HG03558 (cell line): ENCODE results near the gene ANKRD60.

Source experiments
- ATAC-seq: cut with Tn5 transposase; IDR thresholded peaks from one replicate; pipeline ENCODE4 v1.9.1; 2021; ENCODE audit warnings: moderate number of reproducible peaks; ENCODE audit not compliant: unreplicated experiment; ENCODE audit errors: extremely low read depth

The ANKRD60 gene, protein sequence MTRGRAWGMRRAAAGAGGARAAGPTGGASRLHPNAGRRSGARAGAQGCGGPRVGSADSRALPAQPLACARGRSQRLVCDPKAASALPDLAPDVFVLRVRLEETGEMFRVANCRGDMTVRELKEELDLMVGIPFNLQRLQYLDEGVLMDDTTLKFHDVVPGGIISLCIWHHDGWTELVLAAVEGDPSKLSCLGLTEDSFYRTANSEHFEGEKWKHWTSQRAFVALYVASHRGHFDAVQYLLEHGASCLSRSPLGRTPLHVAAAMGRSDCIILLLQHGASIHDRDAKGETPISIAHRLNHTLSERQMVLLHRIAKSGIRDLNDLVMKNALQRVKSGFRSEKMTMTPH

DNA sequence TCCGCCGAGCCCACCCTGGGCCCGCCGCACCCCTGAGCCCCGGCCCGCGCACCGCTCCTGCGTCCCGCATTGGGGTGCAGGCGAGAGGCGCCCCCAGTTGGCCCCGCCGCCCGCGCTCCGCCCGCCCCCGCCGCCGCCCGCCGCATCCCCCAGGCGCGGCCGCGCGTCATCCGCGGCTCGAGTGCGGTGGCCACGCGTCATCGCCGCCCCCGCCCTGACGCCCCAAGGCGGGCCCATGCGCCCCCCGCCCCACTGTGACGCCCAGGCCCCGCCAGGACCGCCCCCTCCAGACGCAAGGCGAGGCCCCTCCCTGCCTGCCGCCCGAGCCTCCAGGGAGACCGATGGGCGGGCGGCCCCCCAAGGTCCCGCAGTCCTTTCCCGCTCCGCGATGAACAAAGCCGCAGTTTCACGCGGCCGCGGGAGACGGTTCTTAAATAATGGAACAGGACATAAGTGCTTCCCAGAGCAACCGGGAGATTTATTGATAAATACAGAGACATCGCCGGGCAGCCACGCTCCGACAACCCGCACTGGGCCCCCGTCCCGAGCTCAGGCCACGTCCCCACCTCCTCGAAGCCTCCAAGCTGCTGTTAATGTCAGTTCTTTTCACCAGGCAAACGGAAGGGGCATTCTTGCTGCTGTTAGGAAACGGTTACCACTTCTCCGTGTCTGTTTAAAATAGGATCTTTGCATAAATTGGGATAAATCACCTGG is at the start of gene ANKRD60:
TSS of gene ANKRD60 (minus strand) at position 170 of the 714 bp plus-strand sequence. CDS start at position 170, 0 bp downstream.
- no peak for ATAC-seq

DNA sequence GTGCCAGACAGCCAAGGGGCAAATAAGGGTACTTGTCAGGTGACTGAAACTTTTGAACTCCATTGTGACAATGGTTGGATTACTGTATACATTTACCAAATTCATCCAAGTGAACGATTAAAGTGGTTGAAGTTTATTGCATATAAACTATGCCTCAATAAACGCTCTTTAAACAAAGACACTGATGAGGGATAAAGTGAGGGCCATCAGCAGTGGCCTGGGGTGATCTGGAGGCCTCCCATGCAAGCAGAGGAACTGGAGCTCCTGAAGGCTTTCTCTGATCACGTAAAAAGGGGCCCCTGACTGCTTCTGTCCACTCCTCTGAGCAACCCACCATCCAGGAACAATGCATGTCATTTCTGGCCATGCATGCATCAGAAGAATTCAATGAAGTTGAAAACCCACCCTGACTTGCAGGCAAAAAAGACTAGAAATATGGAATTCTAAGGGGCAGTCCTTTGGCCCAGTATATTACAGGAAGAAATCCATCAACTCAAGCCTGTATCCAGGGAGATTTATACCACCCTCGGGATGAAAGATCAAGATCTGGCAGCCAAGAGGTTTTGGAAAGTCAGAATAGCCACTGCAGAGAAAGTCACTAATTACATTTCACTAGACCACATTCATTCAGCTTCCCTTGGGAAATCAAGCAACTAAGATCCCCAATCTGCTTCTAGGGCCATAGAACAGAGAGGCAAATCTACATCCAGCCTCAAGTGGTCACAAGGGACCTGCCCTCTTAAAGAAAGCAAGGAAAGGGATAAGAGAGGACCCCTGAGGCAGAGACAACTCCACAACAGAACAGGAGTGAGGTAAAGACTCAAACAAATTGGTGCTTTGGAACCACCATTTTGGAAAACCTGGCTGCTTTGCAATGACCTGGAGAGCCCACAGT is 49.4 kb upstream of the ANKRD60 start:
- no peak for ATAC-seq

DNA sequence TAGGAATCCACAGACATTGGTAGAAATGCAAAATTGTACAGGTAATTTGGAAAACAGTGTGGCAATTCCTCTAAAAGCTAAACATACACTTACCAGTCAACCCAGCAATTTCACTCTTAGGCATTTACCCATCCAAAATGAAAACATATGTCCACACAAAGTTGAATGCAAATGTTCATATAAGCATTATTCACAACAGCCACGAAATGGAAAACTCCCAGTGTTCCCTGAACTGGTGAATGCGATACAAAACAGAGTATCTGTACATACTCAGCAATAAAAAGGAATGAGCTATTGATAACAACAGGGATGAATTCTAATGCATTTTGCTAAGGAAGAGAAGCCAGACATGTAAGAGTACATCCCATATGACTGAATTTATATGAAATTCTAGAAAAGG is 48.7 kb upstream of the ANKRD60 start:
- no peak for ATAC-seq

DNA sequence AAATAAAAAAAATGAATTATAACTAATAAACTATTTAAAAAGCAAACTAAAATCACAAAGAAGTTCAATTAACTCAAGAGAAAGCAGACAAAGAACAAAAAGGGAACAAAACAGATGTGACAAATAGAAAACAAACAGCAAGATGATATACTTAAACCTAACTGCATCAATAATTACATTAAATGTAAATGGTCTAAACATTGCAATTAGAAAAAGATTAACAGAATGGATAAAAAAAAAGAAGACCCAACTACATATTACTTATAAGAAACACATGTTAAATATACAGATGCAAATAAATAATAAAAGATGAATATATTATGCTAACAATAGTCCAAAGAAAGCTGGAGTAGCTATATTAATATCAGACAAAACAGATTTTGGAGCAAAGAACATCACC is 45.9 kb upstream of the ANKRD60 start:
- ATAC-seq = no peak

DNA sequence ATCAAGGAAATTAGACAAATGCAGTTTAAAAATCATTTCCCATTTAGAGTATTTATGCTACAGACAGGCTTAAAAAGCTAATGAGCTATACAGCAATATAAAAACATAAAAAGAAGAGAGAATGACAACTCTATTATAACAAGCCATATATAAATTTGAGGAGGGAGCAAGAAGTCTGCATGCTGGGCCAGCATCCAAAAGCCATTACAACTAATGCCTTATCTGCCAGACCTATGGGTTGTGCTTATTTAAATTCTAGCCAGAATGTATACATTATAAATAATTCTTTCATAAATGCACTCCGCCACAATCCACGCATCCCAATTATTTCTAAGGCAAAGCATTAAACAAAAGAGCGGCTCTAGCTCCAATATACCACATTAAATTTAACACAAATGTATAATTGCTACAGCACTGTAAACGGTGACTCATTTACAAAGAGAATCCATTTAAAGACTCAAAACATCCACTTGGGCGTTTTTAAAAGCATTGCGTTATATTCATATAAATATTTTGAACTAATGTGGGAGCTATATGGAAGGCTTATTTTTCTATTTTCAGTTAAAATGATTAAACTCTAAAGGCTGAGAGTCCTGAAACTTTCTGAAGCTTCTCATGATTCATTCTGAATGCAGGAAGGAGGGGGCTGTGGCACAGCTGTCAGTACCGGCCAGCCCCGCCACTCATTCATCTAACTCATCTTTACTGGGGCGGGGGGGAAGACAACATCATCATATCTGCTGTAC is 43.3 kb upstream of the ANKRD60 start:
- no peak for ATAC-seq

DNA sequence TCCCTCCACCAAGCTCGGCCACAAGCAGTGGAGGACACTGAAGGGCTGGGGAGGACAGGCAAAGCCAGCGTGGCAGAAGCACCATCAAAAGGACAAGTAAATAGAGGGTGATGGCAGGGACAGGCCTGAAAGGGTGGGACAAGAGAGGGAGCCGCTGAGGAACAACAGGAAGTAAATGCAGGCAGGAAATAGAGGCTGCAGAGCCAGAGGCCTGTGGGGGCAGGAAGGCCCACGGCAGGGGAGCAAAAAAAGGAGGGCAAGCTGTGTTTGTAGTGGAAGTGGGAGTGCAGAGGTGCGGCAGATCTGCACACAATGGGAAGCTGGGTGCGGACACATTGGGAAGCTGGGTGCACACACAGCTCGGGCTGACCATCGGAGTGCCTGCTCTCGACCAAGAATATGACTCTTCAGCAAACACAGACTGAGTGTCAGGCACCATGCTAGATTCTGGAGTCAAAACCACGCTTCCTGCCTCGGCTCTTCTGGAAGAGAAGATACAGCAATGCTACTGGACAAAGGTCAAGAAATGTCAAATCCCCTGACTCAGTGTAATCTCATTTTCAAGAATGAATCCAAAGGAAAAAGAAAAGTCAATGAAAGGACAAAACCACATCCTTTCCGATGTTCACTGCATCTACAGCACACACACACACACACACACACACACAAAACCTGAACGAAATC is 40.6 kb upstream of the ANKRD60 start:
- ATAC-seq = no peak

DNA sequence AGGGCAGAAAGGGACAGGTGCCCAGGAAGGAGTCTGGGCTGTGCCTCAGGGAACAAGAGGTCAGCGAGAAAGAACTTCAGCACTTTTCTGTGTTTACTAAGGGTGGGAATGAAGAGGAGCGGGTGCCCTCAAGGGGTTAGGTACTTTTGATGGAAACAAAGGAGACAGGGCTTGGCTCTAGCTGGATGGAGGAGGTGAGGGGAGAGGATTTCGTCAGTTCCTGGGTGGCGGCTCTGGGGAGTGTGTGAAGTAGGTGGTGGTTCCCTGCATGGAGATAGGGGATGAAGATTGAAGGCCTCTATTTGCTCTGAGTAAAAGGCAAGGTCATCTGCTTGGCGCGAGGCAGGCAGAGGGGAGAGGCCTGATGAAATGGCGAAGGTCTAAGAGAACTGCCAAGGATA is 40.0 kb upstream of the ANKRD60 start:
- ATAC-seq = no peak

DNA sequence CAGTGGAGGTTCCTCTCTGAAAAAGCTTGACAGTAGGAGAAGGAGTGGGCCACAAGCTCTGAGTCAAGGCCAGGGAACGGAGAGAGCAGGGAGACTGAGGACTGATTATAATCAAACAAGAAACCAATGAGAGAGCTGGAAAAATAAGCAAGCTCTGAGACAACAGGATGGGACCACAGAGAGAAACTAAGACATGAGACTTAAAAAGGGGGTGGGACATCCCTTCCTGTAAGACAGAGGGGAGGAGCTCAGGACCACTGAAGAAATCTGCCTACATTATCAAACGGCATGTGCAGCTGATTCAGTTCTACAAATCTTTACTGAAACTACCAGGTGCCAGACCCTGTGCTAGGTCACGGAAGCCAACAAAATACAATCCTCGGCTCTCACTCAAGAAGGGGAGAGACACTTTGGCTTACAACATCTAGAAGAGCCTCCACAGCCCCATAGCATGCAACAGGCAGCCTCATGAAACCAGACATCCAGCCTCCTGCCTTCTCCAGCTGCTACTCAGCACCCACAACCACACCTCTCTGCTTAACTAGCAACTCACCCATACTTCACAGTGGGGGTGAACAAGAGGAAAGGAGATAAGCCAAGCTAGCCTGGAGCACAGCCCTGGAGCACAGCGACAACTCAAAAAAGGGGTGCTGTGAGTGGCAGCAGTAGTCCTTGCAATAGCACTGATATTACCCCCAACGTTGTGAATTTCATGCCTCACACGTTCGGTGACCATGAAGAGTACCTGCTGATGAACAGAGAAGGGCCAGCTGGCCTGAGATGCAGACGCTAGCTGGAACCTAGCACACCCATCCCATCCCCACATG is 39.1 kb upstream of the ANKRD60 start:
- no peak for ATAC-seq

DNA sequence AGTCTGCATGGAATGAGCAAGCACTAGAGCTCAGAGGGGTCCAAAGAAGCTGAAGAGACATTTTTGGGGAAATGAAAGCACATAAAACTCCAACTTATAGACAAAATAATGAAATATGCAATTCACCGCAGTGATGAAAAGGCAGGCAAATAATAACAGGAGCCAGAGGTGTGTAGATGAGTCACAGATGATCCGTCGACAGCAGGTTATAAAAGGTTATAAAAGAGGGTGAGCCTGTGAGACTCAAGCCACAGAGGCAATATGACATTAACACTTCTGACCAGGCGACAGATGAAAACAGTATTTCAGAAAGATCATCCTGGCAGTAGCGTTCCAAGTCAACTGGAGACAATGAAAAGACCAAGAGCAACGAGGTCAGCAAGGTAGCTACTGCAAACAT is 35.8 kb upstream of the ANKRD60 start:
- ATAC-seq = no peak

DNA sequence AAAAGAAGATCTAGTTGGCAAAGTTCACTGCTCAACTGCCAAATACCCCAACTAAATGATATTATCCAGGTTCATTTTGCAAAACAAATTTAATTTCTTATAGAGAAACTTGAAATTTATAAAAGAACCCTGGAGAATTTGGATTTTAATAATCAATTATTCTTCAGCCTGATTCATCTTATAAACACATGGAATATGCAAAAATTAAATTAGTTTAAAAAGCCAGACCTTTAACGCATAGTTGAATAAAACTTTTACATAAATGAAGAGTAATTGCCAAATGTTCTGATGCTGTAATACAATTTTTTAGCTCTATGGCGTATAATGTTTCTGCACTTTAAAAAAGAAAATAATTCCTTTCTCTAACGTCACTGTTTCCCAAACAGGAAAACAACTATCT is 33.2 kb upstream of the ANKRD60 start:
- no peak for ATAC-seq

DNA sequence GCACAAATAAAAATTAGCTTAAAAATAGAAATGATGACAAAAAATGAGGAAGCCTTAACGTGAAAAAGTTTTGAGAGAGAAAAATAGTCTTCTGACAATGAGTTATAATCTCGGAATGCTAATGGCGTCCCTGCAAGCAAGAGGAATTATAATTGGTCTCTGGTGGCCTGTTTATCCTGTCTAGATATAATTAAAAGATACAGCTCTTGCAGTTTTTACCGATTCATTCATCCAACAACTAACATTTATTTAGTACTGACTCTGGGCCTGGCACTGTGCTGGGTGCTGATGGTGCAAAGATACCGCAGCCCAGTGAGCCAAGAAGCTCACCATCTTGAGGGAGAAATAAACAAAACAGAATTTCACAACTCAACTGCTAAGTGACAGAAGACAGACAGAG is 31.6 kb upstream of the ANKRD60 start:
- ATAC-seq = no peak

DNA sequence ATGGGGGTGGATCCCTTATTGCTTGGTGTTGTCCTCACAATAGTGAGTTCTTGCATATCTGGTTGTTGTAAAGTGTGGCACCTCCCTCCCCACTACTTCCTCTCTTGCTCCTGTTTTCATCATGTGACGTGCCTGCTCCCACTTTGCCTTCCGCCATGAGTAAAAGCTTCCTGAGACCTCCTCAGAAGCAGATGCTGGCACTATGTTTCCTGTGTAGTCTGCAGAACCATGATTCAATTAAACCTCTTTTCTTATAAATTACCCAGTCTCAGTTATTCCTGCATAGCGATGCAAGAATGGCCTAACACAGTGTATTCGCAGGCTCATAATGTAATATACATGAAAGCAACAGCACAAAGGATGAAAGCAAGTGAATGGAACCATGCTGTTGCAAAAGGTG is 28.4 kb upstream of the ANKRD60 start:
- no peak for ATAC-seq

DNA sequence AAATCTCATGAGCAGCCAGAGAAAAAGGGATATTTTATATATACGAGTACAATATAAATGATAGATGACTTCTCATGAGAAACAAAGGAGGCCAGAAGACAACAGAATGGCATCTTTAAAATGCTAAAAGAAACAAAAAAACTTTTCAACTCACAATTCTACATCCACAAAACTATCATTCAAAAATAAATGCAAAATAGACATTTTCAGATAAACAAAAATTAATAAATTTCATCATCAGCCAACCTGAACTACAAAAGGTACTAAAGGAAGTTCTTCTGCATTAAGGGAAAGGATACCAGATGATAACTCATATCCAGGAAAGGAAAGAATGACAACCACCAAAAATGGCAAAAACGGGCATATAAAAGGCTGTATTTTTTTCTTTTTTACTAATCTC is 27.9 kb upstream of the ANKRD60 start:
- no peak for ATAC-seq

DNA sequence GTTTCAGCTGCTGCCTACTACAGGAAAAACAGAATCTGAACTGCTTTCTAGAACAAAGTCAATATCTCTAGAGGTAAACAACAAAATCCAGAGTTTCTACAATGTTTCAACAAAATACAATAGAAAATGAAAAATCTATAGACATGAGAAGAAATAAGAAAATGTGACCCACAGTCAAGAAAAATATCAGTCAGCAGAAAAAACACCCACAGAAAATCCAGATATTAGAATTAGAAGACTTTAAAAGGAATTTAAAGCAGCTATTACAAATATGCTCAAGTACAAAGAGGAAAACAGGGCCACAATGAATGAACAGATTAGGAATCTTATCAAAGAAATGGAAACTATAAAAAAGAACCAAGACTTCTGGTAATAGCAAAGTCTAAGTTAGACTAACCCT is 26.4 kb upstream of the ANKRD60 start:
- ATAC-seq = no peak

DNA sequence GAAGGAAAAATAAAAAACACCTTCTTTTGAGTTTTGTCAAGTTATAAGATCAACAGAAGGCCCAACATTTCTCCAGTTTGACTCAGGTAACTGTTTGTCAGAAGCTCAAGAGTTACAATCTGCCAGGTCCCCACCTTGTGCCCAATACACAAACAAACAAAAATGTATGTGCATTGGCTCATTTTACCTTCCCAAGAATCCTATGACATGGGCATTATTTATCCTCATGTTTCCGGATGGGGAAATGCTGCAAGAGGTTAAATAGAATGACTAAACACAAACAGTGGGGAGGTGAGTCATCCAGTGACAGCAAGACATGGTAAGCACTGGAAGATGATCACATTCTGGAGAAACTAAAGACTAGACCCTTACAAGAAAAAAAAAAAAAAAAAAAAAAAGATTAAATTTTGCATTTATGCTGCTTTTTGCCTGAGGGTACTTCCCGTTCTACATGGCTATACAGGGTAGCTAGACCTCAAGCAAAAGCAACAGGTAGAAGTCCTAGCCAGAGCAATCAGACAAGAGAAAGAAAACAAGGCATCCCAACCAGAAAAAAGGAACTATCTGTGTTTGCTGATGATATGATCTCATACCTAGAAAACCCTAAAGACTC is 23.6 kb upstream of the ANKRD60 start:
- ATAC-seq = no peak

DNA sequence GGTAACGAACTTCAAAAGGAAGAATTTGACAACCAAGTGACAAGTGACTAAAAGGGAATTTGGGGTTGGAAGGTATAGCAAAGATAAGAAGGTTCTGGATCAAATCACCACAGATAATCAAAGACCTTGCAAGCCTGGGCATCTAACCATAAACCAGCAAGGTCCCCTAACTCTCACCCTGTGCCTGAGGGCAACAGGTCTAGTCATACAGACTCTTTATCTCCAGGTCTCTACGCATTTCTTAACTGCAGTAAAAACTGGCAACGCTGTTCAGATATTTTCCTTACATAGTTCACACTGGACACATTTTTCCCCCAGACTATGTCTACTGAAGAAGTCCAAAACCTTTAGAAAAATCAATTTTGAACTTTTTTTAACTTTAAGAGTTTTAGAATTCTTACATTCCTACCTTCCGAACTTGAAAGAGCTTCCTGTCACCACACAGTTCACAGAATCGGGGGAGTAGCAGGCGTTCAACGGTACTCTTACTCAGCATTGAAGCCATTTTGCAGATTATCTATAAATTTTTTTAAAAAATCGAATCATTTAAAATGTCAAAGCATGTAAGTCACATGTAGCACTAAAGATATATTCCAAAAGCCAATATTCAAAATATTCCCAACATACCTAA is 23.0 kb upstream of the ANKRD60 start:
- ATAC-seq = no peak

DNA sequence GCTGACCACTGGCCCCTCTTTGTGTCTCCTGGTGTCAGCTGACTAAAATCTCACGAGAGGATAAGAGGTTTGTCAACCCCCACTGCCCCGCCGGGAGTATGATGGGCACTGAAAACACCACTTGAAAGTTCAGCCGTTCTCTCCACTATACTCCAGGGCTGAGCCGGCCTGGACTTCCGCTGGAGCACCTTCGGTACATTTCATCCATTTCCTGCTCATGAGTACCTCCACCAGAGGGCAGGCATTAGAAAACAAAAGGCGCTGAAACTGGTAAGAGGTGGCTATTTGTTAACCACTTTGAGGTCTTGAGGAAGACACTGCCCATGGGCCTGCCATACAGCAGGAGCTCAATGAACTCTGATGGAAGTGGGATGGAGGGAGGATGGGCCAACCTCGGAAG is 17.9 kb upstream of the ANKRD60 start:
- no peak for ATAC-seq

DNA sequence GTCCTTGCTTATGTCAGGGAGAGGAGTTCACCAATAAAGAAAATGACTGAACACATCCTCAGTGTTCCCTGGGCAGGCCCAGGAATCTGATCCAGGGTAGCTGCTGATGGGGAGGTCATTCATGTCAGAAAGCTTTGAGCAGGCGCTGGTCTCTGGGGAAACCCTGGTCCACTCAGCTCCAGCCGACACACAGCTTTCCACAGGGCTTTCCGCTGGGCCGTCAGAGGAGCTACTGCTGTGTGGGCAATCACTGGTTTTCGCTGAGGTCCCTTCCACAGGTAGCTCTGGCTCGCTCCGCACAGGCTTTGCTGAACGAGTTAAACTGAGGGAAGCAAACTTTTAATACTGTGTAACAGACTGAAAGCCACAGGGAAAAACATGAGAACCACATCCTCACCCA is 17.5 kb upstream of the ANKRD60 start:
- ATAC-seq = no peak
